GM12878 (cell line): ENCODE data around the gene NAALADL2. TPM values are rescaled to one million over a fixed set of nuclear protein-coding genes. Genes with fewer than 3 reads are reported as not detected.

ENCODE experiments used
- ATAC-seq: fragments of 200-7000 bp; cut with Tn5 transposase; 3 replicates; pipeline ENCODE4 v1.9.1; 2020; ENCODE audit warnings: mild to moderate bottlenecking, moderate library complexity
- BruUV-seq: library from RNA; stranded (reverse); fragments of 400-500 nt; replicated peaks from 2 replicates; lab custom pipeline; 2021; lab: Mats Ljungman, UMichigan
- CTCF ChIA-PET: fragments of 300-600 bp; sonication (Branson Sonifier 250); formaldehyde crosslinking; extraction: SDS; loops from one replicate; lab custom pipeline; 2021; ENCODE audit warnings: inconsistent platforms; lab: Yijun Ruan, JAX
- POLR2A ChIA-PET: fragments of 350-600 bp; formaldehyde crosslinking; extraction: SDS; loops from one replicate; lab custom pipeline; 2021; ENCODE audit warnings: inconsistent platforms; lab: Charles Lee
- RAD21 ChIA-PET: fragments of 300-600 bp; sonication (Branson Sonifier 250); formaldehyde crosslinking; loops from one replicate; lab custom pipeline; 2023; ENCODE audit warnings: antibody characterized with exemption; ENCODE audit not compliant: unreplicated experiment; lab: Charles Lee
- SMC1A ChIA-PET: fragments of 300-600 bp; sonication (Branson Sonifier 250); formaldehyde crosslinking; loops from one replicate; lab custom pipeline; 2023; ENCODE audit not compliant: unreplicated experiment, uncharacterized antibody; lab: Charles Lee
- DNase-seq: peaks from one replicate; pipeline ENCODE4 v3.0.0-alpha.2; 2011; ENCODE audit warnings: low read depth, low spot score
- FAIRE-seq: peaks from 3 replicates; lab custom pipeline; 2011; peaks lifted over from hg19 to GRCh38; lab: Jason Lieb, UNC
- H2AFZ ChIP-seq: 2 replicates; pipeline ENCODE4 v1.6.0; 2011; ENCODE audit warnings: low read depth, low read length, control low read depth; ENCODE audit not compliant: control insufficient read depth
- H3K27ac ChIP-seq: 2 replicates; pipeline ENCODE4 v1.5.1; 2011; ENCODE audit warnings: control low read depth; ENCODE audit not compliant: control insufficient read depth, insufficient read depth
- H3K27me3 ChIP-seq, 2 experiments: replicated peaks in 1 of 2; 2 replicates each; pipeline versions ENCODE4 v1.6.0 to v1.6.1; 2011; ENCODE audit warnings: low read length in 1 of 2; ENCODE audit not compliant: control insufficient read depth in 2 of 2, insufficient read depth in 2 of 2
- H3K36me3 ChIP-seq, 2 experiments: 2 replicates each; pipeline ENCODE4 v1.5.1; 2011; ENCODE audit warnings: low read length in 1 of 2; ENCODE audit not compliant: control insufficient read depth in 2 of 2, insufficient read depth in 2 of 2
- H3K4me1 ChIP-seq: 2 replicates; pipeline ENCODE4 v1.6.1; 2011; ENCODE audit warnings: mild to moderate bottlenecking, low read length, moderate library complexity, mixed read lengths; ENCODE audit not compliant: control insufficient read depth, insufficient read depth
- H3K4me2 ChIP-seq: 2 replicates; pipeline ENCODE4 v1.6.0; 2011; ENCODE audit warnings: control low read depth; ENCODE audit not compliant: control insufficient read depth, insufficient read depth
- H3K4me3 ChIP-seq: fragments of 200-600 bp; sonication (generic); 2 replicates; pipeline ENCODE4 v1.5.1; 2016
- H3K79me2 ChIP-seq: 2 replicates; pipeline ENCODE4 v1.6.0; 2011; ENCODE audit warnings: low read length; ENCODE audit not compliant: control insufficient read depth, insufficient read depth
- H3K9ac ChIP-seq: 2 replicates; pipeline ENCODE4 v1.8.0; 2011; ENCODE audit warnings: low read length, control low read depth, mixed read lengths; ENCODE audit not compliant: control insufficient read depth, insufficient read depth
- H3K9me3 ChIP-seq: replicated peaks from 3 replicates; pipeline ENCODE4 v1.5.1; 2011; ENCODE audit warnings: mild to moderate bottlenecking, low read length; ENCODE audit not compliant: control insufficient read depth, insufficient read depth
- H4K20me1 ChIP-seq: 2 replicates; pipeline ENCODE4 v1.6.0; 2011; ENCODE audit not compliant: control insufficient read depth, insufficient read depth
- BRCA1 ChIP-seq: IDR thresholded peaks from 2 replicates; pipeline ENCODE4 v1.6.1; 2011; ENCODE audit warnings: low read depth, low read length, improper control_type of control experiment
- HDAC6 ChIP-seq: fragments of 200-600 bp; sonication (generic); IDR thresholded peaks from one replicate; pipeline ENCODE4 v1.8.0; 2017; ENCODE audit warnings: antibody characterized with exemption; ENCODE audit not compliant: unreplicated experiment
- KDM1A ChIP-seq: fragments of 200-600 bp; sonication (generic); IDR thresholded peaks from 2 replicates; pipeline ENCODE4 v1.6.1; 2016; ENCODE audit warnings: borderline replicate concordance
- MTA2 ChIP-seq: fragments of 450-650 bp; IDR thresholded peaks from 2 replicates; pipeline ENCODE4 v1.6.1; 2016; ENCODE audit warnings: low read depth, mild to moderate bottlenecking, moderate library complexity
- NRF1 ChIP-seq: conservative IDR thresholded peaks from 2 replicates; pipeline ENCODE4 v1.6.1; 2011; ENCODE audit warnings: mild to moderate bottlenecking, low read depth, low read length, improper control_type of control experiment
- PAX5 ChIP-seq: IDR thresholded peaks from 2 replicates; pipeline ENCODE4 v1.6.1; 2011; ENCODE audit warnings: low read depth, low read length, borderline replicate concordance
- PKNOX1 ChIP-seq: fragments of 450-650 bp; IDR thresholded peaks from 2 replicates; pipeline ENCODE4 v1.6.1; 2016; ENCODE audit warnings: mild to moderate bottlenecking
- POLR2AphosphoS5 ChIP-seq: IDR thresholded peaks from 2 replicates; pipeline ENCODE4 v1.6.1; 2011; ENCODE audit warnings: mild to moderate bottlenecking, low read length, inconsistent platforms
- PRDM15 ChIP-seq: fragments of 450-650 bp; formaldehyde crosslinking; IDR thresholded peaks from 2 replicates; pipeline ENCODE4 v1.4.0; 2020; ENCODE audit warnings: mild to moderate bottlenecking, moderate library complexity
- RELB ChIP-seq: fragments of 450-650 bp; IDR thresholded peaks from 2 replicates; pipeline ENCODE4 v1.6.1; 2017; ENCODE audit warnings: low read depth, mild to moderate bottlenecking, moderate library complexity
- SMC3 ChIP-seq: IDR thresholded peaks from 2 replicates; pipeline ENCODE4 v1.6.1; 2011; ENCODE audit warnings: low read length, improper control_type of control experiment, borderline replicate concordance
- SREBF2 ChIP-seq: IDR thresholded peaks from 2 replicates; pipeline ENCODE4 v1.6.1; 2012; ENCODE audit warnings: mild to moderate bottlenecking, low read length
- WGBS: methylation state at CpG from one replicate; pipeline ENCODE4 v1.1.6; 2016; ENCODE audit warnings: low lambda C conversion rate; ENCODE audit not compliant: insufficient replicate concordance, insufficient coverage; ENCODE audit errors: missing lambda C conversion rate; 5-methylcytosine and 5-hydroxymethylcytosine counted together
- in situ Hi-C: fragments of 300-500 bp; cut with MboI; formaldehyde crosslinking; loops from 9 replicates; pipeline ENCODE4 v1.14.3; 2018; ENCODE audit warnings: mixed read lengths
- intact Hi-C: fragments of 100-400 bp; cut with micrococcal nuclease; formaldehyde crosslinking; loops from one replicate; pipeline ENCODE4 v1.14.2; 2022; ENCODE audit not compliant: unreplicated experiment
- polyA plus RNA-seq, 11 experiments: library from polyadenylated mRNA; depleted of rRNA in 4 of 11; unstranded in 6 of 11; stranded (reverse) in 5 of 11; fragments of >200 nt; fragmentation: Nextera tagmentation in 4 of 11; fragmentation: Illumina TruSeq in 1 of 11; extraction: Ambion mirVana in 4 of 11; extraction: Trizol in 1 of 11; gene quantifications; 1 replicate in 1 of 11; 2 replicates in 10 of 11; pipeline versions ENCODE4 v1.2.1 to v1.2.3, GENCODE V29; 2011 to 2016; ENCODE audit warnings: inconsistent platforms in 2 of 11, missing spikeins in 2 of 11, low read depth in 1 of 11
- total RNA-seq, 4 experiments: library from RNA; depleted of rRNA in 3 of 4; stranded (reverse); fragments of >200 nt in 3 of 4; fragmentation: Illumina TruSeq in 1 of 4; extraction: Trizol in 1 of 4; gene quantifications; 2 replicates each; pipeline versions ENCODE4 v1.2.1 to v1.2.3, GENCODE V29; 2013 to 2021
- TF ChIP-seq, protein P1 (sequence below): fragments of 150-350 bp; IDR thresholded peaks from 2 replicates; pipeline ENCODE4 v1.6.1; 2014; ENCODE audit warnings: mild to moderate bottlenecking, low read depth, low read length
- TF ChIP-seq, protein P2 (sequence below): IDR thresholded peaks from 2 replicates; pipeline ENCODE4 v1.6.1; 2011; ENCODE audit warnings: low read depth, low read length, improper control_type of control experiment, borderline replicate concordance
- TF ChIP-seq, protein P3 (sequence below): fragments of 450-650 bp; IDR thresholded peaks from 2 replicates; pipeline ENCODE4 v1.6.1; 2016; ENCODE audit warnings: mild to moderate bottlenecking

Gene NAALADL2
- total and polyA plus RNA-seq, 10 of the 15 experiments (the other 5 are each of a cell fraction or from before 2014, with no cell fraction given): 0.06 to 10.8 (median 0.46) TPM

GRCh38 chr3:175558261-175558660, 699.1 kb downstream of the NAALADL2 start:
- Histone ChIP-seq H3K4me1 (no peaks in the 10 kb centered on the region), H3K9me3 (no peaks in the 10 kb centered on the region), H4K20me1 (no peaks in the 10 kb centered on the region), H3K27me3 (no peaks in the 10 kb centered on the region), H3K4me3 (no peak overlapping the region), H3K4me2 (no peak overlapping the region), H3K27ac (no peak overlapping the region), H3K9ac (no peak overlapping the region), H3K36me3 (no peaks in the 10 kb centered on the region), H3K79me2 (no peaks in the 10 kb centered on the region), H2AFZ (no peak overlapping the region)
- intact Hi-C loops (no loop called here), in situ Hi-C loops (no loop called here)
- SMC1A ChIA-PET: no interaction called here
- RAD21 ChIA-PET: no interaction called here
- POLR2A ChIA-PET: no interaction called here
- CTCF ChIA-PET: no interaction called here
- ATAC-seq (no peak), DNase-seq (no peak), FAIRE-seq (no peak)
- WGBS: 7% methylated on average over 1 of the region's 1 CpG
- no TSS peak for BruUV-seq
- TF ChIP-seq MTA2 (no peak), POLR2AphosphoS5 (no peak), PKNOX1 (no peak), BRCA1 (no peak), KDM1A (no peak), SREBF2 (no peak), PAX5 (no peak), PRDM15 (CRISPR knock-in tag) (no peak), NRF1 (no peak), RELB (no peak), SMC3 (no peak), HDAC6 (no peak)
- TF ChIP-seq, protein P1, sequence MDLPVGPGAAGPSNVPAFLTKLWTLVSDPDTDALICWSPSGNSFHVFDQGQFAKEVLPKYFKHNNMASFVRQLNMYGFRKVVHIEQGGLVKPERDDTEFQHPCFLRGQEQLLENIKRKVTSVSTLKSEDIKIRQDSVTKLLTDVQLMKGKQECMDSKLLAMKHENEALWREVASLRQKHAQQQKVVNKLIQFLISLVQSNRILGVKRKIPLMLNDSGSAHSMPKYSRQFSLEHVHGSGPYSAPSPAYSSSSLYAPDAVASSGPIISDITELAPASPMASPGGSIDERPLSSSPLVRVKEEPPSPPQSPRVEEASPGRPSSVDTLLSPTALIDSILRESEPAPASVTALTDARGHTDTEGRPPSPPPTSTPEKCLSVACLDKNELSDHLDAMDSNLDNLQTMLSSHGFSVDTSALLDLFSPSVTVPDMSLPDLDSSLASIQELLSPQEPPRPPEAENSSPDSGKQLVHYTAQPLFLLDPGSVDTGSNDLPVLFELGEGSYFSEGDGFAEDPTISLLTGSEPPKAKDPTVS: no peak
- TF ChIP-seq, protein P2, sequence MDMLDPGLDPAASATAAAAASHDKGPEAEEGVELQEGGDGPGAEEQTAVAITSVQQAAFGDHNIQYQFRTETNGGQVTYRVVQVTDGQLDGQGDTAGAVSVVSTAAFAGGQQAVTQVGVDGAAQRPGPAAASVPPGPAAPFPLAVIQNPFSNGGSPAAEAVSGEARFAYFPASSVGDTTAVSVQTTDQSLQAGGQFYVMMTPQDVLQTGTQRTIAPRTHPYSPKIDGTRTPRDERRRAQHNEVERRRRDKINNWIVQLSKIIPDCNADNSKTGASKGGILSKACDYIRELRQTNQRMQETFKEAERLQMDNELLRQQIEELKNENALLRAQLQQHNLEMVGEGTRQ: no peak
- TF ChIP-seq, protein P3, sequence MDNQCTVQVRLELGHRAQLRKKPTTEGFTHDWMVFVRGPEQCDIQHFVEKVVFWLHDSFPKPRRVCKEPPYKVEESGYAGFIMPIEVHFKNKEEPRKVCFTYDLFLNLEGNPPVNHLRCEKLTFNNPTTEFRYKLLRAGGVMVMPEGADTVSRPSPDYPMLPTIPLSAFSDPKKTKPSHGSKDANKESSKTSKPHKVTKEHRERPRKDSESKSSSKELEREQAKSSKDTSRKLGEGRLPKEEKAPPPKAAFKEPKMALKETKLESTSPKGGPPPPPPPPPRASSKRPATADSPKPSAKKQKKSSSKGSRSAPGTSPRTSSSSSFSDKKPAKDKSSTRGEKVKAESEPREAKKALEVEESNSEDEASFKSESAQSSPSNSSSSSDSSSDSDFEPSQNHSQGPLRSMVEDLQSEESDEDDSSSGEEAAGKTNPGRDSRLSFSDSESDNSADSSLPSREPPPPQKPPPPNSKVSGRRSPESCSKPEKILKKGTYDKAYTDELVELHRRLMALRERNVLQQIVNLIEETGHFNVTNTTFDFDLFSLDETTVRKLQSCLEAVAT: no peak
